ENCODE measurements around the gene SLC36A2. TPM values are rescaled to one million over a fixed set of nuclear protein-coding genes. Genes with fewer than 3 reads are reported as not detected.
"Not testable (repeated sequence)": the region's sequence is repeated elsewhere in the genome, so short reads cannot be mapped to it uniquely, and the experiment has no call there.

Gene SLC36A2
- total RNA-seq, 6 experiments from 2014 or later, result not detected

GRCh38 chr5:151381899-151382298, 34.5 kb upstream of the SLC36A2 start:
- intact Hi-C loops (cut with DNase I), result no loop called here
- ATAC-seq (no peak), DNase-seq (no peak)
- Histone ChIP-seq H3K27ac (no peak overlapping the region), H3K9me3 (no peaks in the 10 kb centered on the region), H3K4me3 (no peak overlapping the region), H3K36me3 (no peaks in the 10 kb centered on the region), H3K4me1 (no peaks in the 10 kb centered on the region), H3K27me3 (no peaks in the 10 kb centered on the region)
- no peak for TF ChIP-seq CTCF (IDR thresholded peaks at IDR 0.05)
- TF ChIP-seq POLR2A (IDR thresholded peaks at IDR 0.05), result no peak
- WGBS (ENCODE audit: insufficient coverage, low coverage, low lambda C conversion rate, missing lambda C conversion rate), result 72% methylated on average over 6 of the region's 6 CpGs

- TF ChIP-seq CTCF (IDR thresholded peaks at IDR 0.05) (no peak), POLR2A (IDR thresholded peaks at IDR 0.05) (no peak)
- 75% methylated on average over 2 of the region's 6 CpGs for WGBS (ENCODE audit: insufficient coverage, low coverage, low lambda C conversion rate, missing lambda C conversion rate)
- no peak overlapping the region for H3K4me3 ChIP-seq
- H3K27ac ChIP-seq, result no peak overlapping the region
- no peaks in the 10 kb centered on the region for H3K27me3 ChIP-seq
- H3K36me3 ChIP-seq, result no peaks in the 10 kb centered on the region
- no peak for DNase-seq
- no peaks in the 10 kb centered on the region for H3K9me3 ChIP-seq
- ATAC-seq, result no peak
- H3K4me1 ChIP-seq, result no peaks in the 10 kb centered on the region
- intact Hi-C loops (cut with DNase I), result no loop called here
Observed at GRCh38 chr5:151378616-151379015, 31.3 kb upstream of the SLC36A2 start.

GRCh38 chr5:151374539-151374938, 27.2 kb upstream of the SLC36A2 start:
- no peaks in the 10 kb centered on the region for H3K9me3 ChIP-seq

GRCh38 chr5:151367038-151367437, 19.7 kb upstream of the SLC36A2 start:
- DNase-seq; H3K4me3 ChIP-seq; H3K36me3 ChIP-seq; H3K27ac ChIP-seq; H3K9me3 ChIP-seq; H3K27me3 ChIP-seq; ATAC-seq; H3K4me1 ChIP-seq; intact Hi-C loops (cut with DNase I): not testable (repeated sequence)
- WGBS (ENCODE audit: insufficient coverage, low coverage, low lambda C conversion rate, missing lambda C conversion rate), result 37% methylated on average over 5 of the region's 6 CpGs

More at GRCh38 chr5:151374539-151374938, 27.2 kb upstream of the SLC36A2 start:
- Histone ChIP-seq H3K36me3 (no peaks in the 10 kb centered on the region), H3K27me3 (no peaks in the 10 kb centered on the region), H3K4me1 (no peaks in the 10 kb centered on the region), H3K4me3 (no peak overlapping the region), H3K27ac (no peak overlapping the region)
- 27% methylated on average over 1 of the region's 1 CpG for WGBS (ENCODE audit: insufficient coverage, low coverage, low lambda C conversion rate, missing lambda C conversion rate)
- DNase-seq, result no peak
- ATAC-seq, result no peak
- TF ChIP-seq POLR2A (IDR thresholded peaks at IDR 0.05), result no peak
- no peak for TF ChIP-seq CTCF (IDR thresholded peaks at IDR 0.05)
- intact Hi-C loops (cut with DNase I), result no loop called here

GRCh38 chr5:151363673-151364072, 16.3 kb upstream of the SLC36A2 start:
- intact Hi-C loops (cut with DNase I), result no loop called here
- no peak for ATAC-seq
- DNase-seq, result no peak
- H3K27me3 ChIP-seq, result no peaks in the 10 kb centered on the region
- peaks cover 0 to 5% (median 0%) of the 10 kb centered on the region in 4 donors for H3K9me3 ChIP-seq
- TF ChIP-seq POLR2A (IDR thresholded peaks at IDR 0.05) (no peak), CTCF (IDR thresholded peaks at IDR 0.05) (no peak)
- no peak overlapping the region for H3K27ac ChIP-seq
- H3K4me1 ChIP-seq, result no peaks in the 10 kb centered on the region
- H3K4me3 ChIP-seq, result no peak overlapping the region
- H3K36me3 ChIP-seq, result no peaks in the 10 kb centered on the region

All from right lobe of liver (tissue), 6 donors.